CD4-positive, alpha-beta T cell treated with Interleukin-21 for 1 hour (primary cell): ENCODE measurements around the gene BSCL2.
"Not testable (repeated sequence)": the region's sequence is repeated elsewhere in the genome, so short reads cannot be mapped to it uniquely, and the experiment has no call there.

Experiments
- DNase-seq: peaks from one replicate; pipeline ENCODE4 v3.0.0-alpha.2; 2020

BSCL2 gene

GRCh38 chr11:62716816-62717215 is 9.6 kb upstream of the BSCL2 start:
- DNase-seq = no peak

- DNase-seq = no peak
These were observed 9.0 kb upstream of the BSCL2 start for GRCh38 chr11:62716206-62716605.

- no peak for DNase-seq
These were observed 8.2 kb upstream of the BSCL2 start for GRCh38 chr11:62715150-62716130.

GRCh38 chr11:62713343-62713742 is 6.1 kb upstream of the BSCL2 start:
- DNase-seq = no peak

GRCh38 chr11:62712861-62713260 is 5.6 kb upstream of the BSCL2 start:
- DNase-seq = no peak

- no peak for DNase-seq
These were observed 5.1 kb upstream of the BSCL2 start for GRCh38 chr11:62712276-62712812.

- DNase-seq = peak; percentile 41
These were observed 2.7 kb upstream of the BSCL2 start for GRCh38 chr11:62710001-62710345.

GRCh38 chr11:62709247-62710000 is 2.2 kb upstream of the BSCL2 start:
- DNase-seq = peak; percentile 99

GRCh38 chr11:62708793-62709192 is 1.6 kb upstream of the BSCL2 start:
- DNase-seq = peak; percentile 59

GRCh38 chr11:62708392-62708791 is 1.2 kb upstream of the BSCL2 start:
- DNase-seq = no peak

- no peak for DNase-seq
These were observed 375 bp downstream of the BSCL2 start for GRCh38 chr11:62706850-62707247.

- peak; percentile 94 for DNase-seq
These were observed 1.1 kb downstream of the BSCL2 start for GRCh38 chr11:62705880-62706849.

- DNase-seq = no peak
These were observed 1.8 kb downstream of the BSCL2 start for GRCh38 chr11:62705413-62705812.

GRCh38 chr11:62703921-62704320 is 3.3 kb downstream of the BSCL2 start:
- not testable (repeated sequence) for DNase-seq

GRCh38 chr11:62702246-62702645 is 5.0 kb downstream of the BSCL2 start:
- no peak for DNase-seq

- peak; percentile 82 for DNase-seq
These were observed 12.6 kb downstream of the BSCL2 start for GRCh38 chr11:62694455-62695167.

- DNase-seq = not testable (repeated sequence)
These were observed 13.6 kb downstream of the BSCL2 start for GRCh38 chr11:62693624-62694023.

- DNase-seq = no peak
These were observed 17.6 kb downstream of the BSCL2 start, which contains the start of gene LRRN4CL for GRCh38 chr11:62689421-62690183. Gene LRRN4CL (minus strand): TSS chr11:62689530. CDS start chr11:62688508, 1,022 bp downstream.

GRCh38 chr11:62688491-62688890 is 18.7 kb downstream of the BSCL2 start:
- no peak for DNase-seq

- no peak for DNase-seq
These were observed 19.5 kb downstream of the BSCL2 start for GRCh38 chr11:62687508-62688396.
